Glutamatergic neuron (in vitro differentiated cells): ENCODE results near the gene PRDM16. TPM values are rescaled to one million over a fixed set of nuclear protein-coding genes. Genes with fewer than 3 reads are reported as not detected.
A peak's percentile ranks its signal among the peaks of the same experiment; 100 is the strongest.

ENCODE experiments used
- DNase-seq: peaks from one replicate; pipeline ENCODE4 v3.0.0; 2022
- H3K27ac Mint-ChIP-seq: one replicate; pipeline ENCODE4 v1.8.0; 2020; ENCODE audit warnings: mild to moderate bottlenecking, mixed read lengths, inconsistent platforms; ENCODE audit not compliant: unreplicated experiment
- H3K27me3 Mint-ChIP-seq: one replicate; pipeline ENCODE4 v1.8.0; 2020; ENCODE audit warnings: mild to moderate bottlenecking, moderate library complexity, mixed read lengths, inconsistent platforms; ENCODE audit not compliant: unreplicated experiment
- H3K36me3 Mint-ChIP-seq: one replicate; pipeline ENCODE4 v1.8.0; 2020; ENCODE audit warnings: mild to moderate bottlenecking, mixed read lengths, inconsistent platforms; ENCODE audit not compliant: unreplicated experiment
- H3K4me1 Mint-ChIP-seq: one replicate; pipeline ENCODE4 v1.8.0; 2020; ENCODE audit warnings: mild to moderate bottlenecking, low read depth, mixed read lengths, inconsistent platforms; ENCODE audit not compliant: unreplicated experiment
- H3K4me3 Mint-ChIP-seq: one replicate; pipeline ENCODE4 v1.8.0; 2020; ENCODE audit warnings: mild to moderate bottlenecking, mixed read lengths, inconsistent platforms; ENCODE audit not compliant: unreplicated experiment
- H3K9me3 Mint-ChIP-seq: one replicate; pipeline ENCODE4 v1.8.0; 2020; ENCODE audit warnings: mild to moderate bottlenecking, moderate library complexity, mixed read lengths, inconsistent platforms; ENCODE audit not compliant: unreplicated experiment
- total RNA-seq: library from RNA; stranded (reverse); fragmentation: NEBNext Ultra II Directional; extraction: Animal tissue kit (Norgen Biotek cat#: 25700); gene quantifications from one replicate; pipeline ENCODE4 v1.2.1, GENCODE V29; 2021; ENCODE audit not compliant: unreplicated experiment
- TF ChIP-seq, protein P1 (sequence below): fragments of 200-600 bp; sonication (generic); IDR thresholded peaks from one replicate; pipeline ENCODE4 v1.5.0; 2021; ENCODE audit not compliant: partially characterized antibody, unreplicated experiment

The PRDM16 gene
- total RNA-seq, 1 donor from 2014 or later = 0.07 TPM

GRCh38 chr1:3408751-3409266 lies 339.8 kb downstream of the PRDM16 start:
- no peaks in the 10 kb centered on the region for H3K36me3 Mint-ChIP-seq
- H3K27me3 Mint-ChIP-seq = no peaks in the 10 kb centered on the region
- peaks cover 9% of the 10 kb centered on the region for H3K4me1 Mint-ChIP-seq
- TF ChIP-seq, protein P1, sequence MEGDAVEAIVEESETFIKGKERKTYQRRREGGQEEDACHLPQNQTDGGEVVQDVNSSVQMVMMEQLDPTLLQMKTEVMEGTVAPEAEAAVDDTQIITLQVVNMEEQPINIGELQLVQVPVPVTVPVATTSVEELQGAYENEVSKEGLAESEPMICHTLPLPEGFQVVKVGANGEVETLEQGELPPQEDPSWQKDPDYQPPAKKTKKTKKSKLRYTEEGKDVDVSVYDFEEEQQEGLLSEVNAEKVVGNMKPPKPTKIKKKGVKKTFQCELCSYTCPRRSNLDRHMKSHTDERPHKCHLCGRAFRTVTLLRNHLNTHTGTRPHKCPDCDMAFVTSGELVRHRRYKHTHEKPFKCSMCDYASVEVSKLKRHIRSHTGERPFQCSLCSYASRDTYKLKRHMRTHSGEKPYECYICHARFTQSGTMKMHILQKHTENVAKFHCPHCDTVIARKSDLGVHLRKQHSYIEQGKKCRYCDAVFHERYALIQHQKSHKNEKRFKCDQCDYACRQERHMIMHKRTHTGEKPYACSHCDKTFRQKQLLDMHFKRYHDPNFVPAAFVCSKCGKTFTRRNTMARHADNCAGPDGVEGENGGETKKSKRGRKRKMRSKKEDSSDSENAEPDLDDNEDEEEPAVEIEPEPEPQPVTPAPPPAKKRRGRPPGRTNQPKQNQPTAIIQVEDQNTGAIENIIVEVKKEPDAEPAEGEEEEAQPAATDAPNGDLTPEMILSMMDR = no peak
- H3K27ac Mint-ChIP-seq = no peak overlapping the region
- no peak overlapping the region for H3K4me3 Mint-ChIP-seq
- no peak for DNase-seq
- no peaks in the 10 kb centered on the region for H3K9me3 Mint-ChIP-seq

- DNase-seq = no peak
- no peaks in the 10 kb centered on the region for H3K9me3 Mint-ChIP-seq
- TF ChIP-seq, protein P1 = no peak
- no peaks in the 10 kb centered on the region for H3K36me3 Mint-ChIP-seq
- no peak overlapping the region for H3K4me3 Mint-ChIP-seq
- H3K4me1 Mint-ChIP-seq = peaks cover 9% of the 10 kb centered on the region
- no peak overlapping the region for H3K27ac Mint-ChIP-seq
- peaks cover 2% of the 10 kb centered on the region for H3K27me3 Mint-ChIP-seq
Observed at GRCh38 chr1:3409366-3410141, 340.6 kb downstream of the PRDM16 start.

DNA sequence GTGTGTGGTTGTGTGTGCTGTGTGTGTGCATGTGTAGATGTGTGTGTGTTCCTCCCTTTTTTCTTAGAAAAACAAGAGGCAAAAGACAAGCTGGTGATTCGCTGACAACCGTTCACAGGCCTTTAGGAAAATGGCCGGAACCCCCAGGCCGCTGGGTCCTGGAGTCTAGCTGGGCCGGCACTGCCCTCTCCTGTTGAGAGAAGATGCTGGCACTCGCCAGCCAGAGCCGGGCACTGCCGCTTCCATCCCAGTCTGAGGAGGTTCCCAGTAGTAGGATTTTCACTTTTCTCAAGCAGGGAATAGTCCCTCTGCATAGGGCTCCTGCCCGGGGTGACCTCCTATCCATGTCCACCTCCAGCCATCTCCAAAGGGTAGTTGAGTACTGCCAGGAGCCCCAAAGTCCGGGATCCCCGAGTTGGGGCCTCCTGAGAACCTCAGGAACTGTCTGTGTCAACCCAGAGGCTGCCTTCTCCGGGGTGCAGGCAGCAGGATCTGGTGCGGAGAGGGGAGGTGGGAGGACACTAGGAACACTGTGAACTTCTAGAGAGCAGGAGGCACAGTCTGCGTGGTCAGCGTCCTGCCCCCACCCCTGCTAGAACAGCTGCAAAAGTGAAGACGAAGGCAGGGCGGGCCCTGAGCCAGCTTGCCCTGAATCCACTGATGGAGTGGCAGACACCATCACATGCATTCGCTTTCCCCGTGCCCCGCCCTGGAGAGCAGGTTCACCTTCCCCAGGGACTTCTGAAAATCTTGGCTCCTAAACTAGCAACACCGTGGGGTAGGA lies 341.3 kb downstream of the PRDM16 start:
- Mint-ChIP-seq H3K27ac (no peak overlapping the region), H3K36me3 (no peaks in the 10 kb centered on the region)

DNA sequence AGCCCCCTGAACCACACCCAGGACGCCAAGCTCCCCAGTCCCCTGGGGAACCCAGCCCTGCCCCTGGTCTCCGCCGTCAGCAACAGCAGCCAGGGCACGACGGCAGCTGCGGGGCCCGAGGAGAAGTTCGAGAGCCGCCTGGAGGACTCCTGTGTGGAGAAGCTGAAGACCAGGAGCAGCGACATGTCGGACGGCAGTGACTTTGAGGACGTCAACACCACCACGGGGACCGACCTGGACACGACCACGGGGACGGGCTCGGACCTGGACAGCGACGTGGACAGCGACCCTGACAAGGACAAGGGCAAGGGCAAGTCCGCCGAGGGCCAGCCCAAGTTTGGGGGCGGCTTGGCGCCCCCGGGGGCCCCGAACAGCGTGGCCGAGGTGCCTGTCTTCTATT lies 342.8 kb downstream of the PRDM16 start:
- Mint-ChIP-seq H3K4me1 (peaks cover 5% of the 10 kb centered on the region), H3K27ac (no peak overlapping the region), H3K27me3 (peaks cover 2% of the 10 kb centered on the region), H3K36me3 (no peaks in the 10 kb centered on the region), H3K9me3 (no peaks in the 10 kb centered on the region), H3K4me3 (no peak overlapping the region)
- TF ChIP-seq, protein P1 = no peak
- DNase-seq = no peak

More for the DNA sequence above, 341.3 kb downstream of the PRDM16 start:
- Mint-ChIP-seq H3K9me3 (no peaks in the 10 kb centered on the region), H3K4me3 (no peak overlapping the region), H3K27me3 (peaks cover 2% of the 10 kb centered on the region), H3K4me1 (peaks cover 9% of the 10 kb centered on the region)
- DNase-seq = peak; percentile 60
- TF ChIP-seq, protein P1 = no peak
